ENCODE measurements around the gene MS4A15. TPM values are rescaled to one million over a fixed set of nuclear protein-coding genes. Genes with fewer than 3 reads are reported as not detected.

Gene MS4A15
- total RNA-seq, 1 donor from 2014 or later: not detected

GRCh38 chr11:60781286-60781980 is 24.8 kb downstream of the MS4A15 start:
- H3K27me3 ChIP-seq (ENCODE audit: control insufficient read depth, insufficient read depth, low read length): peaks cover 2% of the 10 kb centered on the region
- H3K4me3 ChIP-seq (ENCODE audit: low read depth, low read length): no peak overlapping the region
- H3K36me3 ChIP-seq (ENCODE audit: control insufficient read depth, insufficient read depth, low read length): no peaks in the 10 kb centered on the region
- no peak for TF ChIP-seq CTCF (IDR thresholded peaks at IDR 0.05; ENCODE audit: insufficient read depth, low read length, severe bottlenecking)
- no peak for DNase-seq (ENCODE audit: low read depth)
- FAIRE-seq: no peak

GRCh38 chr11:60781981-60782316 is 25.3 kb downstream of the MS4A15 start:
- H3K27me3 ChIP-seq (ENCODE audit: control insufficient read depth, insufficient read depth, low read length): peaks cover 2% of the 10 kb centered on the region
- no peaks in the 10 kb centered on the region for H3K36me3 ChIP-seq (ENCODE audit: control insufficient read depth, insufficient read depth, low read length)
- no peak for FAIRE-seq
- DNase-seq (ENCODE audit: low read depth): no peak
- H3K4me3 ChIP-seq (ENCODE audit: low read depth, low read length): no peak overlapping the region
- no peak for TF ChIP-seq CTCF (IDR thresholded peaks at IDR 0.05; ENCODE audit: insufficient read depth, low read length, severe bottlenecking)

- TF ChIP-seq CTCF (IDR thresholded peaks at IDR 0.05; ENCODE audit: insufficient read depth, low read length, severe bottlenecking): no peak
- Histone ChIP-seq H3K36me3 (ENCODE audit: control insufficient read depth, insufficient read depth, low read length) (no peaks in the 10 kb centered on the region), H3K27me3 (ENCODE audit: control insufficient read depth, insufficient read depth, low read length) (peaks cover 2% of the 10 kb centered on the region), H3K4me3 (ENCODE audit: low read depth, low read length) (no peak overlapping the region)
- FAIRE-seq (no peak), DNase-seq (ENCODE audit: low read depth) (no peak)
Measured at GRCh38 chr11:60782393-60783140, 25.9 kb downstream of the MS4A15 start.

GRCh38 chr11:60783141-60783484 is 26.4 kb downstream of the MS4A15 start:
- TF ChIP-seq CTCF (IDR thresholded peaks at IDR 0.05; ENCODE audit: insufficient read depth, low read length, severe bottlenecking): no peak
- Histone ChIP-seq H3K36me3 (ENCODE audit: control insufficient read depth, insufficient read depth, low read length) (no peaks in the 10 kb centered on the region), H3K27me3 (ENCODE audit: control insufficient read depth, insufficient read depth, low read length) (peaks cover 2% of the 10 kb centered on the region), H3K4me3 (ENCODE audit: low read depth, low read length) (no peak overlapping the region)
- DNase-seq (ENCODE audit: low read depth): no peak
- no peak for FAIRE-seq

- no peaks in the 10 kb centered on the region for H3K36me3 ChIP-seq (ENCODE audit: control insufficient read depth, insufficient read depth, low read length)
- FAIRE-seq (no peak), DNase-seq (ENCODE audit: low read depth) (no peak)
- H3K4me3 ChIP-seq (ENCODE audit: low read depth, low read length): no peak overlapping the region
- TF ChIP-seq CTCF (IDR thresholded peaks at IDR 0.05; ENCODE audit: insufficient read depth, low read length, severe bottlenecking): no peak
- peaks cover 2% of the 10 kb centered on the region for H3K27me3 ChIP-seq (ENCODE audit: control insufficient read depth, insufficient read depth, low read length)
Measured at GRCh38 chr11:60783911-60784310, 27.2 kb downstream of the MS4A15 start.

Measured in bronchial epithelial cell (primary cell).